ENCODE data around the gene VPS13D. TPM values are rescaled to one million over a fixed set of nuclear protein-coding genes. Genes with fewer than 3 reads are reported as not detected.
A peak's percentile ranks its signal among the peaks of the same experiment; 100 is the strongest.

VPS13D gene
- total RNA-seq, 1 experiment from 2014 or later, result 33.1 TPM

DNA sequence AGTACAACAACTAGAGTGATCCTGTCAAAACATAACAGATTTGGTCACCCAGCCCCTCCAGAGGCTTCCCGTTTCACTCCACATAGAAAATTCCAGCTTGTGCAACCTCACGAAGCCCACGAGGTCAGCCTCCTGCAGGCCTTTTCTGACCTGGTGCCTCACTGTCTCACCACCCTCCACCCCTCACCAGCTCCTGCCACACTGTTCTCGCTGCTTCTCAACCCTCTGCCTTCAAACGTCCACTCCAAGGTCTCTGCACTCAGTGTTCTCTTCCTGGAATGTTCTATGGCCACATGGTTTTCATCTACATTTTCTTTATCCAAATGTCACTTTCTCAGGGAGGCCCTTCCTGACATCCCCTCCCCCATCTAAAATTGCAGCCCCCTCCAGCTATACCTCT, 209.2 kb downstream of the VPS13D start:
- Histone ChIP-seq H3K27me3 (ENCODE audit: control insufficient read depth, insufficient read depth, low read length) (no peaks in the 10 kb centered on the region), H3K27ac (ENCODE audit: low read length) (peak overlapping the region; percentile 44; the same call in 1 of the 2 replicates), H3K4me3 (ENCODE audit: low read depth in 2 of 2, low read length in 2 of 2) (no peak overlapping the region), H3K4me1 (ENCODE audit: control insufficient read depth, insufficient read depth, low read length) (peaks cover 19% of the 10 kb centered on the region), H3K9me3 (ENCODE audit: control insufficient read depth, insufficient read depth, low read depth, low read length) (no peaks in the 10 kb centered on the region), H3K36me3 (ENCODE audit: control insufficient read depth, insufficient read depth, low read length) (no peaks in the 10 kb centered on the region)
- in situ Hi-C loops (cut with HindIII; ENCODE audit: low pct_unique_long_range_greater_than_20kb, low sequenced_read_pairs), result no loop called here
- ChIA-PET CTCF (no interaction called here), POLR2A (no interaction called here)
- no TSS peak for BruUV-seq (replicated peaks)
- intact Hi-C loops (cut with micrococcal nuclease; ENCODE audit: unreplicated experiment), result no loop called here
- no peak for ATAC-seq
- TF ChIP-seq SIN3A (IDR thresholded peaks at IDR 0.05; ENCODE audit: borderline replicate concordance, insufficient read depth, low read depth, low read length) (no peak), TCF7L2 (IDR thresholded peaks at IDR 0.05; ENCODE audit: low read depth, low read length) (no peak), POLR2AphosphoS5 (IDR thresholded peaks at IDR 0.05; ENCODE audit: low read depth, low read length) (no peak)
- TF ChIP-seq, protein P1, sequence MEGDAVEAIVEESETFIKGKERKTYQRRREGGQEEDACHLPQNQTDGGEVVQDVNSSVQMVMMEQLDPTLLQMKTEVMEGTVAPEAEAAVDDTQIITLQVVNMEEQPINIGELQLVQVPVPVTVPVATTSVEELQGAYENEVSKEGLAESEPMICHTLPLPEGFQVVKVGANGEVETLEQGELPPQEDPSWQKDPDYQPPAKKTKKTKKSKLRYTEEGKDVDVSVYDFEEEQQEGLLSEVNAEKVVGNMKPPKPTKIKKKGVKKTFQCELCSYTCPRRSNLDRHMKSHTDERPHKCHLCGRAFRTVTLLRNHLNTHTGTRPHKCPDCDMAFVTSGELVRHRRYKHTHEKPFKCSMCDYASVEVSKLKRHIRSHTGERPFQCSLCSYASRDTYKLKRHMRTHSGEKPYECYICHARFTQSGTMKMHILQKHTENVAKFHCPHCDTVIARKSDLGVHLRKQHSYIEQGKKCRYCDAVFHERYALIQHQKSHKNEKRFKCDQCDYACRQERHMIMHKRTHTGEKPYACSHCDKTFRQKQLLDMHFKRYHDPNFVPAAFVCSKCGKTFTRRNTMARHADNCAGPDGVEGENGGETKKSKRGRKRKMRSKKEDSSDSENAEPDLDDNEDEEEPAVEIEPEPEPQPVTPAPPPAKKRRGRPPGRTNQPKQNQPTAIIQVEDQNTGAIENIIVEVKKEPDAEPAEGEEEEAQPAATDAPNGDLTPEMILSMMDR (IDR thresholded peaks at IDR 0.05), result no peak
- TF ChIP-seq, protein P2, sequence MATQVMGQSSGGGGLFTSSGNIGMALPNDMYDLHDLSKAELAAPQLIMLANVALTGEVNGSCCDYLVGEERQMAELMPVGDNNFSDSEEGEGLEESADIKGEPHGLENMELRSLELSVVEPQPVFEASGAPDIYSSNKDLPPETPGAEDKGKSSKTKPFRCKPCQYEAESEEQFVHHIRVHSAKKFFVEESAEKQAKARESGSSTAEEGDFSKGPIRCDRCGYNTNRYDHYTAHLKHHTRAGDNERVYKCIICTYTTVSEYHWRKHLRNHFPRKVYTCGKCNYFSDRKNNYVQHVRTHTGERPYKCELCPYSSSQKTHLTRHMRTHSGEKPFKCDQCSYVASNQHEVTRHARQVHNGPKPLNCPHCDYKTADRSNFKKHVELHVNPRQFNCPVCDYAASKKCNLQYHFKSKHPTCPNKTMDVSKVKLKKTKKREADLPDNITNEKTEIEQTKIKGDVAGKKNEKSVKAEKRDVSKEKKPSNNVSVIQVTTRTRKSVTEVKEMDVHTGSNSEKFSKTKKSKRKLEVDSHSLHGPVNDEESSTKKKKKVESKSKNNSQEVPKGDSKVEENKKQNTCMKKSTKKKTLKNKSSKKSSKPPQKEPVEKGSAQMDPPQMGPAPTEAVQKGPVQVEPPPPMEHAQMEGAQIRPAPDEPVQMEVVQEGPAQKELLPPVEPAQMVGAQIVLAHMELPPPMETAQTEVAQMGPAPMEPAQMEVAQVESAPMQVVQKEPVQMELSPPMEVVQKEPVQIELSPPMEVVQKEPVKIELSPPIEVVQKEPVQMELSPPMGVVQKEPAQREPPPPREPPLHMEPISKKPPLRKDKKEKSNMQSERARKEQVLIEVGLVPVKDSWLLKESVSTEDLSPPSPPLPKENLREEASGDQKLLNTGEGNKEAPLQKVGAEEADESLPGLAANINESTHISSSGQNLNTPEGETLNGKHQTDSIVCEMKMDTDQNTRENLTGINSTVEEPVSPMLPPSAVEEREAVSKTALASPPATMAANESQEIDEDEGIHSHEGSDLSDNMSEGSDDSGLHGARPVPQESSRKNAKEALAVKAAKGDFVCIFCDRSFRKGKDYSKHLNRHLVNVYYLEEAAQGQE (IDR thresholded peaks at IDR 0.05; ENCODE audit: insufficient read depth in 1 of 2, low read depth in 2 of 2, low read length in 1 of 2), result no peak
- DNase-seq (ENCODE audit: low read depth, low spot score), result no peak

DNA sequence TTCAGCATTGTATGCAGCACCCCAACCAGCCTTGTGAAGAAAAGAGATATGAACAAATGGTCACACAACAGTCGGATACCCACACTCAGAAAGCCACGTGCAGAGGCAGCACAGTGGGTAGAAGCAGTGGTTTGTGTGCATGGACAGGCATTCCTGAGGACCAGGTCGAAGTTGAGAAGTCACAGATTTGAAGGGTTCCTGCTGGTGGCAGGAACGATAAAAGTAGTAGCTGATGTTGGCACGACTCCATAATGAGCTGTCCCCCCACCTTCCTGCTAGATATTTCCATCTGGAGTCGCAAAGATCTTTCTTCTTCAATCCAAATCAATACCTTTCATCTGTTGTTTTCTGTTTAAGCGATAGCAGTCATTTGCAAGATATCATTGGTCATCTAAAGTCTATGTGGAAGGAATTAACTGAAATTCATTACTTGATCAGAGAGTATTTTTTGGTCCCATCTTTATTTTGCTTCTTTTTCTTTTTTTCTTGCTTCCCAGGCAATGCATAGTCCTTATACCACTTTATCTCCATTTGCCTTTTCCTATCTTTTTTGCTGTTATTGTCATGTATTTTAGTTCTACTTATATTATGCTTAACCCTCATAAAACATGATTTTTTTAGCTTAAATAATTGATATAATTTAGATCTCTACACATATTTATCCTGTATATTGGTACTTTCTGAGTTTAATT, 211.7 kb downstream of the VPS13D start:
- DNase-seq (ENCODE audit: low read depth, low spot score) (no peak), ATAC-seq (no peak)
- H3K27ac ChIP-seq (ENCODE audit: low read length), result no peak overlapping the region
- H3K27me3 ChIP-seq (ENCODE audit: control insufficient read depth, insufficient read depth, low read length), result no peaks in the 10 kb centered on the region
- TF ChIP-seq POLR2AphosphoS5 (IDR thresholded peaks at IDR 0.05; ENCODE audit: low read depth, low read length) (no peak), TCF7L2 (IDR thresholded peaks at IDR 0.05; ENCODE audit: low read depth, low read length) (no peak), SIN3A (IDR thresholded peaks at IDR 0.05; ENCODE audit: borderline replicate concordance, insufficient read depth, low read depth, low read length) (no peak)
- TF ChIP-seq, protein P2 (IDR thresholded peaks at IDR 0.05; ENCODE audit: insufficient read depth in 1 of 2, low read depth in 2 of 2, low read length in 1 of 2), result no peak
- TF ChIP-seq, protein P1 (IDR thresholded peaks at IDR 0.05), result no peak
- intact Hi-C loops (cut with micrococcal nuclease; ENCODE audit: unreplicated experiment) (no loop called here), in situ Hi-C loops (cut with HindIII; ENCODE audit: low pct_unique_long_range_greater_than_20kb, low sequenced_read_pairs) (no loop called here)
- H3K4me1 ChIP-seq (ENCODE audit: control insufficient read depth, insufficient read depth, low read length), result peaks cover 4% of the 10 kb centered on the region; the same call in 1 of the 2 replicates
- no peaks in the 10 kb centered on the region for H3K9me3 ChIP-seq (ENCODE audit: control insufficient read depth, insufficient read depth, low read depth, low read length)
- no peaks in the 10 kb centered on the region for H3K36me3 ChIP-seq (ENCODE audit: control insufficient read depth, insufficient read depth, low read length)
- ChIA-PET POLR2A (interaction anchor here (0.7 kb wide), 1 partner anchor 190 kb away, joined by 3 read pairs; no protein-coding TSS in a partner anchor), CTCF (no interaction called here)
- no peak overlapping the region for H3K4me3 ChIP-seq (ENCODE audit: low read depth in 2 of 2, low read length in 2 of 2)
- no TSS peak for BruUV-seq (replicated peaks)

All from Panc1 (cell line).